ENCODE results near the gene TTC23. TPM values are rescaled to one million over a fixed set of nuclear protein-coding genes. Genes with fewer than 3 reads are reported as not detected.

The TTC23 gene
- total and polyA plus RNA-seq, 9 of the 15 experiments (the other 6 are each of a cell fraction or from before 2014, with no cell fraction given), result 0.41 to 4.5 (median 2.5) TPM

DNA sequence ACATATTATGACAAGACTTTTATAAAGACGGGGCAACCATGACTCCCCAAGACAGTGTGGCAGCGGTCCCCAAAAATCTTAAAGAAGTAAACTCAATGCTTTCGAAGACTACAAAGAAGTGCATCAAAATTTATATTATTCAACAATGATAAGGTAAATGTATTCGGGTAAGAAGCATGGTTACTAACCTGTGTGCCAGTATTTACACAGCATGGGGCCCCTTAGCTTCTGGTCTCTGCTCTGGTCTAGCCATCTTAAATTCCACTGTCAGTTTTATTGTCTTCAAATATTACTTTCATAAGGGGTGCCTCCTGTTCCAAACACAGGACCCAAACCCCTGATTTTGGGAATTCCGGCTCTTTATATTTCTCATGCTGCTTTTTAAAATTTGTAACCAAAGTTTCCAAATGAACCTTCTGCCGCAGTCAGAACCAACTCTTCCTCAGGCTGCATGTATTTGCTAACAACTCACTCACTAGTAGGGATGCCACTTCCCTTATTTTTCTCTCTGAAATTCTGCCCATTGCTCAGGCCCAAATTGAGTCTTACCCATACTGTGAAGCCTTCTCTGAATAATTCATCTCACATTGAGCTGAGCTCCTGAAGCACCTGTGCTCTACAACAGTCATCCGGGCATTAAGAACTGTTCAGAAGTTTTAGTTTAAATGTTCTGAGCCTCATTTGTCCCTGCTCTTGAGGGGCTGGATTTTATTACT, 1.2 kb downstream of the TTC23 start:
- H3K4me3 ChIP-seq, result no peak overlapping the region
- no peaks in the 10 kb centered on the region for H3K9me3 ChIP-seq (replicated peaks; ENCODE audit: control insufficient read depth, insufficient read depth, low read depth, low read length)
- no peaks in the 10 kb centered on the region for H4K20me1 ChIP-seq (replicated peaks; ENCODE audit: control insufficient read depth, insufficient read depth, low read length)
- ChIA-PET CTCF (ENCODE audit: low intra/inter-chr PET ratio) (no interaction called here), POLR2A (interaction anchor here (0.6 kb wide), 1 partner anchor 766 kb away, joined by 3 read pairs; no protein-coding TSS in a partner anchor)
- in situ Hi-C loops (cut with MboI) (no loop called here), intact Hi-C loops (cut with micrococcal nuclease) (no loop called here)
- no peak overlapping the region for H2AFZ ChIP-seq (ENCODE audit: low read depth, low read length)
- no peak overlapping the region for H3K4me2 ChIP-seq (ENCODE audit: insufficient read depth, low read length)
- H3K4me1 ChIP-seq (replicated peaks in 1 of 2; ENCODE audit: control insufficient read depth in 2 of 2, insufficient read depth in 2 of 2, low read length in 2 of 2), result peaks cover 0 to 4% of the 10 kb centered on the region in 2 experiments; a peak in 1 of 5 replicates
- WGBS (ENCODE audit: insufficient coverage, low coverage, missing lambda C conversion rate), result 36% methylated on average over 7 of the region's 7 CpGs
- no peaks in the 10 kb centered on the region for H3K27me3 ChIP-seq (ENCODE audit: control insufficient read depth in 2 of 2, insufficient read depth in 2 of 2, low read length in 2 of 2)
- no peak for TF ChIP-seq ZNF766 (CRISPR knock-in tag; conservative IDR thresholded peaks at IDR 0.05)
- 0 out of 2 replicates have a peak, but pooled peaks have one; percentile 38 for TF ChIP-seq SPI1 (IDR thresholded peaks at IDR 0.05; ENCODE audit: borderline replicate concordance, low read depth, low read length)
- no TSS peak for BruUV-seq (replicated peaks)
- no peak overlapping the region for H3K9ac ChIP-seq (ENCODE audit: insufficient read depth in 1 of 2, low read depth in 2 of 2, low read length in 2 of 2)
- FAIRE-seq (no peak), ATAC-seq (no peak), DNase-seq (ENCODE audit: extremely low read depth in 1 of 4, low spot score in 3 of 4) (no peak)
- no peaks in the 10 kb centered on the region for H3K36me3 ChIP-seq (ENCODE audit: control insufficient read depth, insufficient read depth, low read length)
- H3K27ac ChIP-seq (ENCODE audit: extremely low read depth, low read depth, low read length), result no peak overlapping the region
- H3K9me1 ChIP-seq (ENCODE audit: control insufficient read depth, insufficient read depth, low read length), result no peaks in the 10 kb centered on the region
- no peaks in the 10 kb centered on the region for H3K79me2 ChIP-seq (ENCODE audit: control insufficient read depth, insufficient read depth, low read length)

DNA sequence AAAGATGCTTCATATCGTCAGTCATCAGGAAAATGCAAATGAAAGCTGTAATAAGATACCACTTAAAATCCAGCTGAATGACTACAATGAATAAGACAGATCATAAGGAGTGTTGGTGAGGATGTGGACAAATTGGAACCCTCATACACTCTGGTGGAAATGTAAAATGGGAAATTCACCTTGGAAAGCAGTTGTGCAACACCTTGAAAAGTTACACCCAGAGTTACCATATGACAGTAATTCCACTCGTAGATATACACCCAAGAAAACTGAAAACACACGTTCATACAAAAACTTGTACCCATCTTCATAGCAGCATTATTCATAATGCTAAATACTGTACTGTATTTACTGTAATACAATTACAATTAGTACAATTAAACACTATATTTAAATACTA, 2.3 kb downstream of the TTC23 start:
- Histone ChIP-seq H3K4me3 (no peak overlapping the region), H4K20me1 (replicated peaks; ENCODE audit: control insufficient read depth, insufficient read depth, low read length) (no peaks in the 10 kb centered on the region), H2AFZ (ENCODE audit: low read depth, low read length) (no peak overlapping the region), H3K4me1 (replicated peaks in 1 of 2; ENCODE audit: control insufficient read depth in 2 of 2, insufficient read depth in 2 of 2, low read length in 2 of 2) (peaks cover 0 to 4% of the 10 kb centered on the region in 2 experiments; a peak in 1 of 5 replicates), H3K79me2 (ENCODE audit: control insufficient read depth, insufficient read depth, low read length) (no peaks in the 10 kb centered on the region), H3K27me3 (ENCODE audit: control insufficient read depth in 2 of 2, insufficient read depth in 2 of 2, low read length in 2 of 2) (no peaks in the 10 kb centered on the region), H3K9ac (ENCODE audit: insufficient read depth in 1 of 2, low read depth in 2 of 2, low read length in 2 of 2) (no peak overlapping the region), H3K9me1 (ENCODE audit: control insufficient read depth, insufficient read depth, low read length) (no peaks in the 10 kb centered on the region), H3K9me3 (replicated peaks; ENCODE audit: control insufficient read depth, insufficient read depth, low read depth, low read length) (no peaks in the 10 kb centered on the region), H3K36me3 (ENCODE audit: control insufficient read depth, insufficient read depth, low read length) (no peaks in the 10 kb centered on the region), H3K4me2 (ENCODE audit: insufficient read depth, low read length) (no peak overlapping the region), H3K27ac (ENCODE audit: extremely low read depth, low read depth, low read length) (no peak overlapping the region)
- CTCF ChIA-PET (ENCODE audit: low intra/inter-chr PET ratio), result no interaction called here
- POLR2A ChIA-PET, result interaction anchor here (0.6 kb wide), 1 partner anchor 765 kb away, joined by 3 read pairs; no protein-coding TSS in a partner anchor
- WGBS (ENCODE audit: insufficient coverage, low coverage, missing lambda C conversion rate), result 19% methylated on average over 3 of the region's 3 CpGs
- in situ Hi-C loops (cut with MboI), result no loop called here
- no peak for DNase-seq (ENCODE audit: extremely low read depth in 1 of 4, low spot score in 3 of 4)
- BruUV-seq (replicated peaks), result no TSS peak
- no peak for FAIRE-seq
- intact Hi-C loops (cut with micrococcal nuclease), result no loop called here
- ATAC-seq, result no peak
- no peak for TF ChIP-seq NEUROD1 (IDR thresholded peaks at IDR 0.05; ENCODE audit: borderline replicate concordance, low read depth, low read length, partially characterized antibody)
- TF ChIP-seq ZKSCAN1 (IDR thresholded peaks at IDR 0.05; ENCODE audit: low read depth, low read length), result no peak
- TF ChIP-seq TEAD2 (tag; IDR thresholded peaks at IDR 0.05), result no peak
- TF ChIP-seq NFE2L1 (tag; IDR thresholded peaks at IDR 0.05; ENCODE audit: borderline replicate concordance, low read depth), result no peak
- TF ChIP-seq, protein P1, sequence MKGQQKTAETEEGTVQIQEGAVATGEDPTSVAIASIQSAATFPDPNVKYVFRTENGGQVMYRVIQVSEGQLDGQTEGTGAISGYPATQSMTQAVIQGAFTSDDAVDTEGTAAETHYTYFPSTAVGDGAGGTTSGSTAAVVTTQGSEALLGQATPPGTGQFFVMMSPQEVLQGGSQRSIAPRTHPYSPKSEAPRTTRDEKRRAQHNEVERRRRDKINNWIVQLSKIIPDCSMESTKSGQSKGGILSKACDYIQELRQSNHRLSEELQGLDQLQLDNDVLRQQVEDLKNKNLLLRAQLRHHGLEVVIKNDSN (CRISPR knock-in tag; IDR thresholded peaks at IDR 0.05), result no peak
- TF ChIP-seq, protein P2, sequence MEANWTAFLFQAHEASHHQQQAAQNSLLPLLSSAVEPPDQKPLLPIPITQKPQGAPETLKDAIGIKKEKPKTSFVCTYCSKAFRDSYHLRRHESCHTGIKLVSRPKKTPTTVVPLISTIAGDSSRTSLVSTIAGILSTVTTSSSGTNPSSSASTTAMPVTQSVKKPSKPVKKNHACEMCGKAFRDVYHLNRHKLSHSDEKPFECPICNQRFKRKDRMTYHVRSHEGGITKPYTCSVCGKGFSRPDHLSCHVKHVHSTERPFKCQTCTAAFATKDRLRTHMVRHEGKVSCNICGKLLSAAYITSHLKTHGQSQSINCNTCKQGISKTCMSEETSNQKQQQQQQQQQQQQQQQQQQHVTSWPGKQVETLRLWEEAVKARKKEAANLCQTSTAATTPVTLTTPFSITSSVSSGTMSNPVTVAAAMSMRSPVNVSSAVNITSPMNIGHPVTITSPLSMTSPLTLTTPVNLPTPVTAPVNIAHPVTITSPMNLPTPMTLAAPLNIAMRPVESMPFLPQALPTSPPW (CRISPR knock-in tag; IDR thresholded peaks at IDR 0.05), result no peak
- TF ChIP-seq CBX3 (IDR thresholded peaks at IDR 0.05; ENCODE audit: borderline replicate concordance in 1 of 2, low read length in 2 of 2), result no peak
- TF ChIP-seq CBX1 (IDR thresholded peaks at IDR 0.05; ENCODE audit: low read depth), result no peak
- no peak for TF ChIP-seq LCOR (CRISPR knock-in tag; IDR thresholded peaks at IDR 0.05)

All from K562 (cell line).